ENCODE results near the gene BAIAP2. TPM values are rescaled to one million over a fixed set of nuclear protein-coding genes. Genes with fewer than 3 reads are reported as not detected.
"Not testable (repeated sequence)": the region's sequence is repeated elsewhere in the genome, so short reads cannot be mapped to it uniquely, and the experiment has no call there.

The BAIAP2 gene
- total RNA-seq, 1 experiment from 2014 or later, result 57.7 TPM

- Mint-ChIP-seq H3K27me3 (ENCODE audit: insufficient read depth, unreplicated experiment) (no peaks in the 10 kb centered on the region), H3K36me3 (ENCODE audit: insufficient read depth, unreplicated experiment) (peaks cover 38% of the 10 kb centered on the region), H3K4me3 (ENCODE audit: unreplicated experiment) (no peak overlapping the region), H3K4me1 (ENCODE audit: low read depth, unreplicated experiment) (peaks cover 9% of the 10 kb centered on the region), H3K9me3 (ENCODE audit: unreplicated experiment) (no peaks in the 10 kb centered on the region), H3K27ac (ENCODE audit: unreplicated experiment) (no peak overlapping the region)
- peaks cover 11% of the 10 kb centered on the region; the same call in 1 of the 2 replicates for H3K4me1 ChIP-seq
- ChIA-PET POLR2A (no interaction called here), CTCF (no interaction called here)
- no peak for DNase-seq
- H3K9me3 ChIP-seq, result no peaks in the 10 kb centered on the region
- no peaks in the 10 kb centered on the region for H3K27me3 ChIP-seq (replicated peaks; ENCODE audit: control insufficient read depth, insufficient read depth, low read length)
- BruUV-seq (replicated peaks), result no TSS peak
- no peak overlapping the region for H3K4me3 ChIP-seq (ENCODE audit: low read depth, low read length)
- TF ChIP-seq, protein P1, sequence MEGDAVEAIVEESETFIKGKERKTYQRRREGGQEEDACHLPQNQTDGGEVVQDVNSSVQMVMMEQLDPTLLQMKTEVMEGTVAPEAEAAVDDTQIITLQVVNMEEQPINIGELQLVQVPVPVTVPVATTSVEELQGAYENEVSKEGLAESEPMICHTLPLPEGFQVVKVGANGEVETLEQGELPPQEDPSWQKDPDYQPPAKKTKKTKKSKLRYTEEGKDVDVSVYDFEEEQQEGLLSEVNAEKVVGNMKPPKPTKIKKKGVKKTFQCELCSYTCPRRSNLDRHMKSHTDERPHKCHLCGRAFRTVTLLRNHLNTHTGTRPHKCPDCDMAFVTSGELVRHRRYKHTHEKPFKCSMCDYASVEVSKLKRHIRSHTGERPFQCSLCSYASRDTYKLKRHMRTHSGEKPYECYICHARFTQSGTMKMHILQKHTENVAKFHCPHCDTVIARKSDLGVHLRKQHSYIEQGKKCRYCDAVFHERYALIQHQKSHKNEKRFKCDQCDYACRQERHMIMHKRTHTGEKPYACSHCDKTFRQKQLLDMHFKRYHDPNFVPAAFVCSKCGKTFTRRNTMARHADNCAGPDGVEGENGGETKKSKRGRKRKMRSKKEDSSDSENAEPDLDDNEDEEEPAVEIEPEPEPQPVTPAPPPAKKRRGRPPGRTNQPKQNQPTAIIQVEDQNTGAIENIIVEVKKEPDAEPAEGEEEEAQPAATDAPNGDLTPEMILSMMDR (IDR thresholded peaks at IDR 0.05; ENCODE audit: insufficient read depth in 1 of 2, low read depth in 1 of 2, low read length in 1 of 2, severe bottlenecking in 1 of 2, unreplicated experiment in 1 of 2), result no peak
- no peaks in the 10 kb centered on the region for H3K36me3 ChIP-seq (ENCODE audit: control insufficient read depth, insufficient read depth, low read length)
- intact Hi-C loops (cut with micrococcal nuclease; ENCODE audit: unreplicated experiment), result no loop called here
Measured at GRCh38 chr17:81075307-81075706, 40.4 kb downstream of the BAIAP2 start.

DNA sequence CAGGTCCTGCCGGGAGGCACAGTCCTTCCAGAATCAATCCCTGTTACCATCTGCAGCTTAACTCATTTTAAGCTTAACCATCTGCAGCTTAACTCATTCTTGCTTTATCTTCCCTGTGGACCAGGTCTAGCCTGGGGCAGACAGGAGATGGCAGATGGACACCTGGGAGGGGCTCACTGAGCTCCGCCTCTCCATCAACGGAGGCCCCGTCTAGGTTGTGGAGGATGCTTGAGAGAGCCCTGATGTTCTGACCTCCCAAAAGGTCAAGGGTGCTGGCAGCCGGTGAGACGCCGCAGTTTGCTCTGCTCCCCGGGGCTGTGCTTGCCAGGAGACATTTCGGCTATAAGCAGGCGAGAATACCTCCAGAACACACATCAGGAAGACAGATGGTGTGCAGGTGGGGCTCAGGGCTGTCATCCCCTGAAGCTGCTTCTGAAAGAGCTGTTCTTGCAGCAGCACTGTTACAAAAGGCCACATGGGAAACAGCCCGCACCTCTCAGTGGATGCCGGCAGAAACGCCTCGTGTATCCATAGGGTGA lies 41.3 kb downstream of the BAIAP2 start:
- TF ChIP-seq, protein P1 (IDR thresholded peaks at IDR 0.05; ENCODE audit: insufficient read depth in 1 of 2, low read depth in 1 of 2, low read length in 1 of 2, severe bottlenecking in 1 of 2, unreplicated experiment in 1 of 2), result no peak
- ChIA-PET POLR2A (no interaction called here), CTCF (interaction anchor here (0.6 kb wide), 1 partner anchor 25 kb away, joined by 3 read pairs; no protein-coding TSS in a partner anchor)
- Histone ChIP-seq H3K27me3 (replicated peaks; ENCODE audit: control insufficient read depth, insufficient read depth, low read length) (no peaks in the 10 kb centered on the region), H3K4me1 (peaks cover 11% of the 10 kb centered on the region; the same call in 1 of the 2 replicates), H3K4me3 (ENCODE audit: low read depth, low read length) (no peak overlapping the region), H3K9me3 (no peaks in the 10 kb centered on the region), H3K36me3 (ENCODE audit: control insufficient read depth, insufficient read depth, low read length) (no peaks in the 10 kb centered on the region)
- no peaks in the 10 kb centered on the region for H3K27me3 Mint-ChIP-seq (ENCODE audit: insufficient read depth, unreplicated experiment)
- H3K4me3 Mint-ChIP-seq (ENCODE audit: unreplicated experiment), result no peak overlapping the region
- DNase-seq, result no peak
- H3K27ac Mint-ChIP-seq (ENCODE audit: unreplicated experiment), result no peak overlapping the region
- BruUV-seq (replicated peaks), result no TSS peak
- no peaks in the 10 kb centered on the region for H3K9me3 Mint-ChIP-seq (ENCODE audit: unreplicated experiment)
- H3K4me1 Mint-ChIP-seq (ENCODE audit: low read depth, unreplicated experiment), result peaks cover 9% of the 10 kb centered on the region
- intact Hi-C loops (cut with micrococcal nuclease; ENCODE audit: unreplicated experiment), result no loop called here
- peaks cover 33% of the 10 kb centered on the region for H3K36me3 Mint-ChIP-seq (ENCODE audit: insufficient read depth, unreplicated experiment)

GRCh38 chr17:81078026-81078913 lies 43.3 kb downstream of the BAIAP2 start:
- H3K36me3 Mint-ChIP-seq (ENCODE audit: insufficient read depth, unreplicated experiment), result peaks cover 29% of the 10 kb centered on the region
- H3K4me1 Mint-ChIP-seq (ENCODE audit: low read depth, unreplicated experiment); H3K36me3 ChIP-seq (ENCODE audit: control insufficient read depth, insufficient read depth, low read length); BruUV-seq (replicated peaks); H3K27ac Mint-ChIP-seq (ENCODE audit: unreplicated experiment); H3K4me3 Mint-ChIP-seq (ENCODE audit: unreplicated experiment); H3K4me1 ChIP-seq; H3K27me3 ChIP-seq (replicated peaks; ENCODE audit: control insufficient read depth, insufficient read depth, low read length); H3K4me3 ChIP-seq (ENCODE audit: low read depth, low read length); H3K9me3 Mint-ChIP-seq (ENCODE audit: unreplicated experiment); CTCF ChIA-PET; DNase-seq; H3K9me3 ChIP-seq; intact Hi-C loops (cut with micrococcal nuclease; ENCODE audit: unreplicated experiment); POLR2A ChIA-PET; H3K27me3 Mint-ChIP-seq (ENCODE audit: insufficient read depth, unreplicated experiment): not testable (repeated sequence)

Measured in Caco-2 (cell line).